Cardiac muscle cell (in vitro differentiated cells and primary cell): Measurements from ENCODE around the gene TNS1. TPM values are rescaled to one million over a fixed set of nuclear protein-coding genes. Genes with fewer than 3 reads are reported as not detected.
"Not testable (repeated sequence)": the region's sequence is repeated elsewhere in the genome, so short reads cannot be mapped to it uniquely, and the experiment has no call there.

Experiments
- DNase-seq, 2 donors: peaks; one replicate each; pipeline versions ENCODE4 v3.0.0 to v3.0.0-alpha.2; 2010 to 2017; ENCODE audit warnings: low read depth in 1 of 2, low spot score in 1 of 2
- H3K27ac ChIP-seq: fragments of 200-600 bp; sonication (generic); 2 replicates; pipeline ENCODE4 v1.5.1; 2016
- H3K27me3 ChIP-seq: fragments of 200-600 bp; sonication (generic); 2 replicates; pipeline ENCODE4 v1.6.0; 2016; ENCODE audit warnings: control low read depth
- H3K36me3 ChIP-seq: fragments of 200-600 bp; sonication (generic); 2 replicates; pipeline ENCODE4 v1.5.1; 2016; ENCODE audit warnings: control low read depth
- H3K4me1 ChIP-seq: fragments of 200-600 bp; sonication (generic); 2 replicates; pipeline ENCODE4 v1.8.1; 2017; ENCODE audit warnings: low read depth, mild to moderate bottlenecking, mixed run types
- H3K4me3 ChIP-seq: fragments of 200-600 bp; sonication (generic); 2 replicates; pipeline ENCODE4 v1.5.1; 2016; ENCODE audit warnings: mild to moderate bottlenecking
- H3K9me3 ChIP-seq: fragments of 200-600 bp; sonication (generic); 2 replicates; pipeline ENCODE4 v1.5.1; 2017; ENCODE audit warnings: low read depth, mild to moderate bottlenecking, control low read depth
- CTCF ChIP-seq: IDR thresholded peaks from 2 replicates; pipeline ENCODE4 v1.5.1; 2012; ENCODE audit warnings: low read depth, mild to moderate bottlenecking, low read length
- polyA plus RNA-seq: library from polyadenylated mRNA; unstranded; fragments of >200 nt; fragmentation: Nextera tagmentation; extraction: Ambion mirVana; gene quantifications from 2 replicates; pipeline ENCODE4 v1.2.1, GENCODE V29; 2016
- total RNA-seq: library from RNA; depleted of rRNA; stranded (reverse); fragments of >200 nt; gene quantifications from 2 replicates; pipeline ENCODE4 v1.2.3, GENCODE V29; 2016

Gene TNS1
- total and polyA plus RNA-seq, 2 experiments from 2014 or later = 16.7 to 44.3 TPM

GRCh38 chr2:217812170-217812569 is 190.6 kb downstream of the TNS1 start:
- H3K9me3 ChIP-seq = no peaks in the 10 kb centered on the region
- no peak for TF ChIP-seq CTCF
- DNase-seq = no peak
- H3K27ac ChIP-seq = no peak overlapping the region
- peaks cover 23% of the 10 kb centered on the region for H3K36me3 ChIP-seq
- peaks cover 3% of the 10 kb centered on the region for H3K4me1 ChIP-seq
- H3K27me3 ChIP-seq = peaks cover 10% of the 10 kb centered on the region
- no peak overlapping the region for H3K4me3 ChIP-seq

GRCh38 chr2:217810260-217810659 is 192.5 kb downstream of the TNS1 start:
- Histone ChIP-seq H3K27me3 (peaks cover 15% of the 10 kb centered on the region), H3K9me3 (no peaks in the 10 kb centered on the region), H3K4me1 (no peaks in the 10 kb centered on the region), H3K36me3 (peaks cover 26% of the 10 kb centered on the region), H3K4me3 (no peak overlapping the region), H3K27ac (no peak overlapping the region)
- DNase-seq = no peak
- TF ChIP-seq CTCF = no peak

- H3K4me3 ChIP-seq = no peak overlapping the region
- H3K9me3 ChIP-seq = no peaks in the 10 kb centered on the region
- peaks cover 15% of the 10 kb centered on the region for H3K27me3 ChIP-seq
- no peak for DNase-seq
- no peak overlapping the region for H3K27ac ChIP-seq
- peaks cover 5% of the 10 kb centered on the region for H3K4me1 ChIP-seq
- no peak for TF ChIP-seq CTCF
- peaks cover 23% of the 10 kb centered on the region for H3K36me3 ChIP-seq
Observed at GRCh38 chr2:217809736-217810135, 193.1 kb downstream of the TNS1 start.

- peaks cover 23% of the 10 kb centered on the region for H3K36me3 ChIP-seq
- not testable (repeated sequence) for H3K9me3 ChIP-seq, DNase-seq, H3K4me3 ChIP-seq, H3K27ac ChIP-seq, H3K4me1 ChIP-seq
- H3K27me3 ChIP-seq = peaks cover 15% of the 10 kb centered on the region
Observed at GRCh38 chr2:217808967-217809366, 193.8 kb downstream of the TNS1 start.

GRCh38 chr2:217808326-217808725 is 194.5 kb downstream of the TNS1 start:
- peaks cover 15% of the 10 kb centered on the region for H3K27me3 ChIP-seq
- H3K27ac ChIP-seq = no peak overlapping the region
- TF ChIP-seq CTCF = no peak
- H3K36me3 ChIP-seq = peaks cover 23% of the 10 kb centered on the region
- H3K4me1 ChIP-seq = peaks cover 6% of the 10 kb centered on the region
- DNase-seq = no peak
- no peak overlapping the region for H3K4me3 ChIP-seq
- H3K9me3 ChIP-seq = no peaks in the 10 kb centered on the region

- peaks cover 15% of the 10 kb centered on the region for H3K27me3 ChIP-seq
- no peak for DNase-seq
- H3K9me3 ChIP-seq = no peaks in the 10 kb centered on the region
- peaks cover 21% of the 10 kb centered on the region for H3K36me3 ChIP-seq
- no peak for TF ChIP-seq CTCF
- no peak overlapping the region for H3K27ac ChIP-seq
- no peak overlapping the region for H3K4me3 ChIP-seq
- H3K4me1 ChIP-seq = peaks cover 6% of the 10 kb centered on the region
Observed at GRCh38 chr2:217807753-217808152, 195.0 kb downstream of the TNS1 start.
